NB4 (cell line): ENCODE measurements around the gene USF2.

Experiments
- DNase-seq: peaks from one replicate; pipeline ENCODE4 v3.0.0; 2010; ENCODE audit warnings: low read depth
- H3K4me3 ChIP-seq: one replicate; pipeline ENCODE4 v1.5.1; 2011; ENCODE audit warnings: mild to moderate bottlenecking, low read depth, low read length, moderate library complexity
- CTCF ChIP-seq: IDR thresholded peaks from one replicate; pipeline ENCODE4 v1.5.1; 2012; ENCODE audit warnings: low read depth, low read length
- MAX ChIP-seq: IDR thresholded peaks from 2 replicates; pipeline ENCODE4 v1.6.1; 2011; ENCODE audit warnings: low read depth, low read length
- MYC ChIP-seq: IDR thresholded peaks from 2 replicates; pipeline ENCODE4 v1.6.1; 2011; ENCODE audit warnings: low read depth, low read length
- POLR2A ChIP-seq: IDR thresholded peaks from 2 replicates; pipeline ENCODE4 v1.6.1; 2011; ENCODE audit warnings: mild to moderate bottlenecking; ENCODE audit not compliant: insufficient read length; ENCODE audit errors: extremely low read depth

The USF2 gene

GRCh38 chr19:35272954-35273649 is 4.3 kb downstream of the USF2 start:
- no peak overlapping the region for H3K4me3 ChIP-seq
- DNase-seq: no peak
- TF ChIP-seq MYC (no peak), CTCF (no peak), MAX (no peak), POLR2A (no peak)

GRCh38 chr19:35273686-35274259 is 5.0 kb downstream of the USF2 start:
- TF ChIP-seq POLR2A (no peak), CTCF (no peak), MYC (no peak), MAX (no peak)
- no peak for DNase-seq

GRCh38 chr19:35274323-35274722 is 5.6 kb downstream of the USF2 start:
- TF ChIP-seq MAX (no peak), MYC (no peak), CTCF (no peak), POLR2A (no peak)
- DNase-seq: no peak
- no peak overlapping the region for H3K4me3 ChIP-seq

More at GRCh38 chr19:35273686-35274259, 5.0 kb downstream of the USF2 start:
- no peak overlapping the region for H3K4me3 ChIP-seq

GRCh38 chr19:35276706-35277281 is 8.0 kb downstream of the USF2 start:
- H3K4me3 ChIP-seq: no peak overlapping the region
- DNase-seq: no peak
- no peak for TF ChIP-seq POLR2A
- no peak for TF ChIP-seq MAX
- TF ChIP-seq MYC: no peak

GRCh38 chr19:35278578-35279284 is 10.0 kb downstream of the USF2 start:
- no peak for DNase-seq
- no peak for TF ChIP-seq MYC
- no peak for TF ChIP-seq CTCF
- TF ChIP-seq POLR2A: no peak
- no peak for TF ChIP-seq MAX
- H3K4me3 ChIP-seq: no peak overlapping the region
